Measurements from ENCODE around the gene DNLZ. TPM values are rescaled to one million over a fixed set of nuclear protein-coding genes. Genes with fewer than 3 reads are reported as not detected.

The DNLZ gene
- total RNA-seq, 1 donor from 2014 or later, result 19.9 TPM

DNA sequence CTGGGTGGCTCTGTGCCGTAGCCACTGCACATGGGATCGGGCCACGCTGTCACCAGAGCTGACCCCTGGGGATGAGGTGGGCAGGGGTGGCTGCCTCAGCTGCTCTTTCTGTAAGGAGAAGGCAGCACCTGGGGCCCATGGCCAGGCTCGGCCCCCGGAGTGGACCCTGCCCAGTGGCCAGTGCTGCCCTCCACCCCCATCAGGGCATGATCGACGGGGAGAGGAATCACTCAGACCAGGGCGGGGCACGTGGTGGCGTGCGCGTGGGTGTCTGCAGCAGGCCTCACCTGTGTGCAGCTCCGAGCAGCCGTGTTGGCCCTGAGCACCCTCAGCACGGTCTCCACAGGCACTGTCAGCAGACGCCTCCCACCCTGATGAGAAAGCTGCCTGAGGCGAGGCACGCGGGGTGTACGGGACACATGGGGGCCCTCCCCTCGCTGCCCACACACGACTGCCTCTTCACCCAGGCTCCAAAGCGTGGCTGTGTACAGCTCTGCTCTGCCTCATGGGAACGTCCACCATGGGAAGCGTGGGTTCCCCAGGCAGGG is 18.5 kb upstream of the DNLZ start:
- TF ChIP-seq, protein P1, sequence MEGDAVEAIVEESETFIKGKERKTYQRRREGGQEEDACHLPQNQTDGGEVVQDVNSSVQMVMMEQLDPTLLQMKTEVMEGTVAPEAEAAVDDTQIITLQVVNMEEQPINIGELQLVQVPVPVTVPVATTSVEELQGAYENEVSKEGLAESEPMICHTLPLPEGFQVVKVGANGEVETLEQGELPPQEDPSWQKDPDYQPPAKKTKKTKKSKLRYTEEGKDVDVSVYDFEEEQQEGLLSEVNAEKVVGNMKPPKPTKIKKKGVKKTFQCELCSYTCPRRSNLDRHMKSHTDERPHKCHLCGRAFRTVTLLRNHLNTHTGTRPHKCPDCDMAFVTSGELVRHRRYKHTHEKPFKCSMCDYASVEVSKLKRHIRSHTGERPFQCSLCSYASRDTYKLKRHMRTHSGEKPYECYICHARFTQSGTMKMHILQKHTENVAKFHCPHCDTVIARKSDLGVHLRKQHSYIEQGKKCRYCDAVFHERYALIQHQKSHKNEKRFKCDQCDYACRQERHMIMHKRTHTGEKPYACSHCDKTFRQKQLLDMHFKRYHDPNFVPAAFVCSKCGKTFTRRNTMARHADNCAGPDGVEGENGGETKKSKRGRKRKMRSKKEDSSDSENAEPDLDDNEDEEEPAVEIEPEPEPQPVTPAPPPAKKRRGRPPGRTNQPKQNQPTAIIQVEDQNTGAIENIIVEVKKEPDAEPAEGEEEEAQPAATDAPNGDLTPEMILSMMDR (IDR thresholded peaks at IDR 0.05), result no peak
- Mint-ChIP-seq H3K9me3 (ENCODE audit: low read depth) (no peaks in the 10 kb centered on the region), H3K27me3 (ENCODE audit: low read depth) (no peaks in the 10 kb centered on the region), H3K4me1 (ENCODE audit: low read depth) (no peaks in the 10 kb centered on the region), H3K36me3 (ENCODE audit: low read depth) (peaks cover 10% of the 10 kb centered on the region), H3K27ac (ENCODE audit: unreplicated experiment) (no peak overlapping the region), H3K4me3 (ENCODE audit: unreplicated experiment) (no peak overlapping the region)
- no peak for DNase-seq (ENCODE audit: low spot score)

DNA sequence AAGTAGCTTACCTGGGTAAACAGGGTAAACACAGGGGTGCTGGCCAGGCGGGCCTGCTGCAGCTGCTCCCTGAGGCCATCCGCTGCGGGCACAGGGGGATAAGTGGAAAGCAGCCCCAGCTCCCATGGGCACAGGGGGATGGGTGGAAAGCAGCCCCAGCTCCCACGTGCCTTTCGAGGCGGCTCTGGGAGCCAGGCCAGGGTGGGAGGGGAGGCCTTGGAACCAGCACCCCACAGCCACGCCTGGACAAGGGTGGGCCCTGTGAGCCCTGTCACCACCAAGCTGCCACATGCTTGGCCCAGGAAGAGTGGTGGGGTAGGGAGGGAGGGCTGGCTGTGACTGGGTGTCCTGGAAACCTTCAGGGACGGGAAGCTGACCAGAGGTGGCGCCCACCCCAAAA is 17.8 kb upstream of the DNLZ start:
- H3K4me3 Mint-ChIP-seq (ENCODE audit: unreplicated experiment), result no peak overlapping the region
- no peaks in the 10 kb centered on the region for H3K27me3 Mint-ChIP-seq (ENCODE audit: low read depth)
- no peaks in the 10 kb centered on the region for H3K4me1 Mint-ChIP-seq (ENCODE audit: low read depth)
- no peak for DNase-seq (ENCODE audit: low spot score)
- H3K36me3 Mint-ChIP-seq (ENCODE audit: low read depth), result peaks cover 10% of the 10 kb centered on the region
- H3K27ac Mint-ChIP-seq (ENCODE audit: unreplicated experiment), result no peak overlapping the region
- TF ChIP-seq, protein P1 (IDR thresholded peaks at IDR 0.05), result no peak
- H3K9me3 Mint-ChIP-seq (ENCODE audit: low read depth), result no peaks in the 10 kb centered on the region

DNA sequence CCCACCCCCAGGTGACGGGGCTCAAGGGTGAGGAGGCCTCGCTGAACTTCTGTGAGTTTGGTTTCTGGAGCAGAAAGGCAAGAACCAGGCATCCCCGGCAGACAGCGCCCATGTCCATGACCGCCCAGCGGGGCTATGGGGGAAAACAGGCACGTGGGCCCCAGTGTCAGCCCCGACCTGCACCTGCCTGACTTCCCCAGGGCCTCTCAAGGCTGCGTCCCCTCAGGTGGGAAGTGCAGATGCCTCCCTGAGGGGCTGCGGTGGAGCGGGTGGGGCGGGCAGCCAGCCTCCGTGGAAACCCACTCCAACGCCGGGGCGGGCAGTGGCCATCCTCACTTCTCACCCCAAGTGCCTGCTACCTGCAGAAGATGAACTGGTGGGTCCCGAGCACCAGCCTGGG is 16.8 kb upstream of the DNLZ start:
- H3K36me3 Mint-ChIP-seq (ENCODE audit: low read depth), result peaks cover 10% of the 10 kb centered on the region
- no peaks in the 10 kb centered on the region for H3K27me3 Mint-ChIP-seq (ENCODE audit: low read depth)
- TF ChIP-seq, protein P1 (IDR thresholded peaks at IDR 0.05), result no peak
- H3K27ac Mint-ChIP-seq (ENCODE audit: unreplicated experiment), result no peak overlapping the region
- no peaks in the 10 kb centered on the region for H3K9me3 Mint-ChIP-seq (ENCODE audit: low read depth)
- no peaks in the 10 kb centered on the region for H3K4me1 Mint-ChIP-seq (ENCODE audit: low read depth)
- no peak overlapping the region for H3K4me3 Mint-ChIP-seq (ENCODE audit: unreplicated experiment)
- DNase-seq (ENCODE audit: low spot score), result no peak

DNA sequence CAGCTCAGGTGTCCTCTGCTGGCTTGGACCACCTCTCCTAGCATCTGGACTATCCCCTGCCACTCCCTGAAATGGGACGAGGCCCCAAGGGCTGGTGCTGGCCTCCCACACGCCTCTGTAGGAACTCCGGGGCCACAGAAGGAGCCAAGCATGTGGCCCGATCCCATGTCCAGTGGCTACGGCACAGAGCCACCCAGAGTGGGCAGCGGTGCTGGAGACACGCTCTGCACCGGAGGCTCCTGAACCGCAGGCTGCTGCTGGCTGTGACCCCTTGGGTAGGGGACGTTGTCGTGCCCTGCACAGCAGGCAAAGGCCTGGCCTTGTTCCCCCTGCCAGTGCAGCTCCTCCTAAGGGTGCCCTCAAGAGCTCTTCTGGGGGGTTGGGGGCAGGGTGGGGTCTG is 16.3 kb upstream of the DNLZ start:
- H3K9me3 Mint-ChIP-seq (ENCODE audit: low read depth), result no peaks in the 10 kb centered on the region
- no peaks in the 10 kb centered on the region for H3K27me3 Mint-ChIP-seq (ENCODE audit: low read depth)
- H3K36me3 Mint-ChIP-seq (ENCODE audit: low read depth), result peaks cover 8% of the 10 kb centered on the region
- TF ChIP-seq, protein P1 (IDR thresholded peaks at IDR 0.05), result no peak
- no peak overlapping the region for H3K4me3 Mint-ChIP-seq (ENCODE audit: unreplicated experiment)
- no peak overlapping the region for H3K27ac Mint-ChIP-seq (ENCODE audit: unreplicated experiment)
- no peaks in the 10 kb centered on the region for H3K4me1 Mint-ChIP-seq (ENCODE audit: low read depth)
- no peak for DNase-seq (ENCODE audit: low spot score)

DNA sequence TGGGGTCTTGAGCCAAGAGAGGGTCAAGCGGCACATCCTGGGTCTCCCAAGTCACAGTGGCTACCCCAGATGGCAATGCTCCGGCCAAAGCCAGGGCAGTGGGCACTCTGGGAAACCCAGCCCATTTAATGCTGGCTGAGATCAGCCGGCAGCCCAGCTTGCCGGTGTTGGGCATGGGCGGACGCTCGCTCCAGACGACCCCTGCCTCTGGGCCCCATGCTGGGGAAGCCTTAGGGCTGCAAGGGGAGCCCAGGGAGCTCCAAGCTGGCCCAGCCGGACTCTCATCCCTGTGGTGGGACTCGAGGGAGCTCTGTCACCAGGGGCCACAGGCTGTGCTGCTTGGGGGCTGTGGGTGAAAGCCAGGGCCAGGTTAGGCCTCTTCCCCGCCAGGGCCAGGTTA is 15.9 kb upstream of the DNLZ start:
- H3K4me3 Mint-ChIP-seq (ENCODE audit: unreplicated experiment), result no peak overlapping the region
- no peaks in the 10 kb centered on the region for H3K9me3 Mint-ChIP-seq (ENCODE audit: low read depth)
- peaks cover 5% of the 10 kb centered on the region for H3K36me3 Mint-ChIP-seq (ENCODE audit: low read depth)
- H3K27me3 Mint-ChIP-seq (ENCODE audit: low read depth), result no peaks in the 10 kb centered on the region
- no peak overlapping the region for H3K27ac Mint-ChIP-seq (ENCODE audit: unreplicated experiment)
- TF ChIP-seq, protein P1 (IDR thresholded peaks at IDR 0.05), result no peak
- H3K4me1 Mint-ChIP-seq (ENCODE audit: low read depth), result no peaks in the 10 kb centered on the region
- DNase-seq (ENCODE audit: low spot score), result no peak
